Pulmonary artery endothelial cell (primary cell): ENCODE results near the gene MEN1. TPM values are rescaled to one million over a fixed set of nuclear protein-coding genes. Genes with fewer than 3 reads are reported as not detected.

Experiments
- total RNA-seq: library from RNA; depleted of rRNA; stranded (reverse); fragments of >200 nt; gene quantifications from 2 replicates; pipeline ENCODE4 v1.2.3, GENCODE V29; 2014

Gene MEN1
- total RNA-seq, 1 donor from 2014 or later = 17.0 TPM

Other genes with a start within 250 kb of the MEN1 start
- gene SLC22A12, start 219.3 kb downstream of the MEN1 start, total RNA-seq = not detected in 2 replicates
- gene NRXN2, start 87.4 kb downstream of the MEN1 start, total RNA-seq = not detected in 2 replicates
- gene RASGRP2, start 66.4 kb downstream of the MEN1 start, total RNA-seq = 0.53 and 1.5 TPM in 2 replicates
- gene PYGM, start 50.6 kb downstream of the MEN1 start, total RNA-seq = 0.13 and 0.35 TPM in 2 replicates
- 74.6 and 107 TPM in 2 replicates for gene SF1, start 32.0 kb downstream of the MEN1 start, total RNA-seq
- 34.3 and 34.8 TPM in 2 replicates for gene MAP4K2, start 7.3 kb downstream of the MEN1 start, total RNA-seq
- 0.20 and 0.25 TPM in 2 replicates for gene CDC42BPG, start 34.1 kb upstream of the MEN1 start, total RNA-seq
- gene EHD1, start 68.1 kb upstream of the MEN1 start, total RNA-seq = 110 and 122 TPM in 2 replicates
- gene ATG2A, start 106.7 kb upstream of the MEN1 start, total RNA-seq = 8.8 and 9.6 TPM in 2 replicates
- 9.7 and 12.1 TPM in 2 replicates for gene PPP2R5B, start 114.1 kb upstream of the MEN1 start, total RNA-seq
- gene GPHA2, start 125.3 kb upstream of the MEN1 start, total RNA-seq = not detected in 2 replicates
- not detected in 2 replicates for gene MAJIN, start 161.6 kb upstream of the MEN1 start, total RNA-seq
- 0.40 and 1.1 TPM in 2 replicates for gene BATF2, start 186.4 kb upstream of the MEN1 start, total RNA-seq
- 93.5 and 124 TPM in 2 replicates for gene ARL2, start 203.6 kb upstream of the MEN1 start, total RNA-seq
- gene SNX15, start 216.9 kb upstream of the MEN1 start, total RNA-seq = 8.2 and 10.5 TPM in 2 replicates
- gene SAC3D1, start 230.7 kb upstream of the MEN1 start, total RNA-seq = 9.4 and 11.4 TPM in 2 replicates
- gene NAALADL1, start 248.0 kb upstream of the MEN1 start, total RNA-seq = 10.7 and 15.9 TPM in 2 replicates